GM12865 (cell line): ENCODE results near the gene ZNF24.

Experiments used
- DNase-seq: peaks from one replicate; pipeline ENCODE4 v3.0.0; 2010; ENCODE audit warnings: low read depth
- H3K4me3 ChIP-seq: 2 replicates; pipeline ENCODE4 v1.5.1; 2011; ENCODE audit warnings: mild to moderate bottlenecking, low read depth, low read length, control low read depth
- CTCF ChIP-seq: IDR thresholded peaks from 2 replicates; pipeline ENCODE4 v1.5.1; 2011; ENCODE audit warnings: low read length, control low read depth, low read depth, inconsistent platforms; ENCODE audit not compliant: insufficient read depth; ENCODE audit errors: missing control alignments

ZNF24 gene

GRCh38 chr18:35376393-35376741 lies 32.1 kb upstream of the ZNF24 start:
- DNase-seq: peak; percentile 32
- peak overlapping the region; percentile 61 for H3K4me3 ChIP-seq
- no peak for TF ChIP-seq CTCF

DNA sequence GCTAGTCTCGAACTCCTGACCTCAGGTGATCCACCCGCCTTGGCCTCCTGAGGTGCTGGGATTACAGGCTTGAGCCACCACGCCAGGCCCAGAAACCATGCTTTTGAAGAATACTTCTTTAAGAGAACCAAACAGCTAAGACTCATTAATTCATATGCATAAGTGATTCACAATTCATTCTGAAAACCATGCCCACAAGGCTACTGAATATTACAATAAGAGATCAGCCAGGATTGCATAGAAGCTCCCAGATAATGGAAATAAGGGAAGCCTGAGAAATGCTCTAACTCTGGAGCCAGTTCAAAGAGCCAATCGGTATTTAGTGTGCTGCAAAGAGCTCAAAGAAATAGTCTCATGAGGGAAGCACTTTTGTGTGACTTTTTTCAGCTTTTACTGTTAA lies 30.5 kb upstream of the ZNF24 start:
- no peak for TF ChIP-seq CTCF
- H3K4me3 ChIP-seq: no peak overlapping the region
- DNase-seq: no peak

DNA sequence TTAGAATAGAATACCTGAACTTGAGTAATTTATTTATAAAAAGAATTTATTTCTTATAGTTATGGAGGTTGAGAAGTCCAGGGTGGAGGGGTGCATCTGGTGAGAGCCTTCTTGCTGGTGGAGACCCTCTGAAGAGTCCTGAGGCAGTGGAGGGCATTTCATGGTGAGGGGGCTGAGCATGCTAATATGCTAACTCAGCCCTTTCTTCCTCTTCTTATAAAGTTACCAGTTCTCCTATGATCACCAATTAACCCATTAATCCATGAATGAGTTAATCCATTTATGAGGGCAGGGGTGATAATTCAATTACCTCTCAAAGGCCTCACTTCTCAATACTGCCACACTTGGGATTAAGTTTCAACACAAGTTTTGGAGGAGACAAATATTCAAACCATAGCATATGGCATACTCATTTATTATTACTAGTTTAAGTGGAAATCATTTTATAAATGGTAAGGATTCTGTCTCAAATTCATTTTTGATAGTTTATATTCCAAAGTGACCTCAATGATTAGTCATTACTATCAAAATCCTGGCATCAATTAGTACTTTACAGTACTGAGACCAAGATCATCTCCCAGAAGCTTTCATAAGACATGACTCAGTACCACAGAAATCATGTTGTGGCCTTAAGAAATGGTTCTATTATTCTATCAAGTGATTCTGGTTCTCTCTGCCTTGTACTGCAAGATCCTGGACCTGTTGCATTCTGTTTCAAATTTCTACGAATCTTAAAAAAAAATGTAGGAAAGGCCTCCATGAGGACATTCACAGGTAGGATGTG lies 27.4 kb upstream of the ZNF24 start:
- H3K4me3 ChIP-seq: no peak overlapping the region
- no peak for TF ChIP-seq CTCF
- no peak for DNase-seq

DNA sequence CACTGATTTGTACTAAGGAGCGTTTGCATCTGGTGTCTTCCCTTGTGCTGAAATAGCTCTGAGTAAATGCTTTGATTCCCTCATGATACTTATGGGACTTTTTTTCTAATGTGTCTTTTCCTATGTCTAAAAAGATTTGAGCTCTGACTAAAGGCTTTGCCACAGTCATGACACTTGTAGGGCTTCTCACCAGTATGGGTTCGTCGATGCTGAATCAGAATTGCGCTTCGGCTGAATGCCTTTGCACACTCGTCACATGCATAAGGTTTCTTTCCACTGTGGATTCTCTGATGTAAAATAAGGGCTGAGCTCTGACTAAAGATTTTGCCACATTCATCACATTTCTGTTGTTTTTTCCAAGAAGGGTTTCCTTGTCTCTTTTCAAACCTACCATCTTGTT lies 24.9 kb upstream of the ZNF24 start:
- no peak for DNase-seq
- TF ChIP-seq CTCF: no peak

DNA sequence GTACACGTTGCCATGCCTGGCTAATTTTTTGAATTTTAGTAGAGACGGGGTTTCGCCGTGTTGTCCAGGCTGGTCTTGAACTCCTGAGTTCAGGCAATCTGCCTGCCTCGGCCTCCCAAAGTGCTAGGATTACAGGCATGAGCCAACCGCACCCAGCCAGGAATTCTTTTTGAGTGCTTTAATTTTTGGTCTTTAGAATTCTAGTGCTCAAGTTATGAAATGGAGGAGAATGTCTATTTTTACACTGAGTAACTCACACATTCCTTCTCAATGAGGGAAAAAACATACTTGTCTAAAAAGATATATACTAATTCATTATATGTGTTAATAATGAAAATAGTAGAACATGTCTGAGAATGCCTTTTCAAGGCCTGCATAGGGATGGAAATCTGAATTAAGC lies 24.4 kb upstream of the ZNF24 start:
- no peak for TF ChIP-seq CTCF
- DNase-seq: no peak
- H3K4me3 ChIP-seq: no peak overlapping the region

More for the DNA sequence above, 24.9 kb upstream of the ZNF24 start:
- H3K4me3 ChIP-seq: no peak overlapping the region

- no peak for TF ChIP-seq CTCF
These were observed 18.3 kb upstream of the ZNF24 start for GRCh38 chr18:35362531-35362930.

DNA sequence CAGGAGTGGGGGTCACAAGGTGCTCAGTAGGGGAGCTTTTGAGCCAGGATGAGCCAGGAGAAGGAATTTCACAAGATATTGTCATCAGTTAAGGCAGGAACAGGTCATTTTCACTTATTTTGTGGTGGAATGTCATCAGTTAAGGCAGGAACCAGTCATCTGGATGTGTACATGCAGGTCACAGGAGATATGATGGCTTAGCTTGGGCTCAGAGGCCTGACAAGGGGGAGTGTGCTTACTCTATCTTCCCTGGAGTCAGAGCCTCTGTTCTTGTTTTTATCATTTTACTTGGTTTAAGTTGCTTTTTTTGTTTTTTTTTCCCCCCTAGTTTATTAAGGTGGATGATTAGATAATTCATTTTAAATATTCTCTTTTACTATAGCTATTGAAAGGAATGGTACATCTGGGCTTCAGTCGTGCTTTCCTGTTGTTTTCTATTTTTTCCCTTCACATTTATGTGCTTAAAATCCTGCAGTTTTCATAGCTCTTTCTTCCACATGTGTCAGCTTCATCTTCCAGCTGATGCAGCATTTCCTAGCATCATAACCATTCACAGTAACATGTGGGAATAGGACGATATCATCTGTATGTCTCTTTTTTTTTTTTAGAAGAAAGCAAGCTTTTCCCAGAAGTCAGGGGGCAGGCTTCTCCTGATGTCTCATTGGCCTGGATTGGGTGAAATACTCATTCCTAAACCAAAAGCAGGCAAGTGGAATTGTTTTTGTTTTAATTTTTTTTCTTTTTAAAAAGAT lies 17.5 kb upstream of the ZNF24 start:
- TF ChIP-seq CTCF: no peak
- H3K4me3 ChIP-seq: no peak overlapping the region
- DNase-seq: no peak

More at GRCh38 chr18:35362531-35362930, 18.3 kb upstream of the ZNF24 start:
- DNase-seq: no peak
- no peak overlapping the region for H3K4me3 ChIP-seq
